ENCODE results near the gene APP.

The APP gene

GRCh38 chr21:26169611-26170470 lies 729 bp downstream of the APP start:
- peak; percentile 73 for ATAC-seq
- TF ChIP-seq ISL1 (CRISPR knock-in tag; IDR thresholded peaks at IDR 0.05) (no peak), TCF4 (CRISPR knock-in tag; IDR thresholded peaks at IDR 0.05; ENCODE audit: borderline replicate concordance) (no peak), BACH2 (CRISPR knock-in tag; IDR thresholded peaks at IDR 0.05; ENCODE audit: borderline replicate concordance) (no peak), PPARA (CRISPR knock-in tag; IDR thresholded peaks at IDR 0.05; ENCODE audit: borderline replicate concordance) (no peak), ZC3H10 (CRISPR knock-in tag; IDR thresholded peaks at IDR 0.05) (no peak), GLIS3 (CRISPR knock-in tag; IDR thresholded peaks at IDR 0.05) (no peak), ZFP3 (CRISPR knock-in tag; IDR thresholded peaks at IDR 0.05) (no peak), PATZ1 (CRISPR knock-in tag; IDR thresholded peaks at IDR 0.05; ENCODE audit: borderline replicate concordance) (no peak), CSRNP3 (CRISPR knock-in tag; IDR thresholded peaks at IDR 0.05) (no peak), TOX (CRISPR knock-in tag; IDR thresholded peaks at IDR 0.05; ENCODE audit: borderline replicate concordance) (no peak), ZNF8 (CRISPR knock-in tag; IDR thresholded peaks at IDR 0.05) (no peak), ZFP30 (CRISPR knock-in tag; IDR thresholded peaks at IDR 0.05) (no peak)
- TF ChIP-seq, protein P1, sequence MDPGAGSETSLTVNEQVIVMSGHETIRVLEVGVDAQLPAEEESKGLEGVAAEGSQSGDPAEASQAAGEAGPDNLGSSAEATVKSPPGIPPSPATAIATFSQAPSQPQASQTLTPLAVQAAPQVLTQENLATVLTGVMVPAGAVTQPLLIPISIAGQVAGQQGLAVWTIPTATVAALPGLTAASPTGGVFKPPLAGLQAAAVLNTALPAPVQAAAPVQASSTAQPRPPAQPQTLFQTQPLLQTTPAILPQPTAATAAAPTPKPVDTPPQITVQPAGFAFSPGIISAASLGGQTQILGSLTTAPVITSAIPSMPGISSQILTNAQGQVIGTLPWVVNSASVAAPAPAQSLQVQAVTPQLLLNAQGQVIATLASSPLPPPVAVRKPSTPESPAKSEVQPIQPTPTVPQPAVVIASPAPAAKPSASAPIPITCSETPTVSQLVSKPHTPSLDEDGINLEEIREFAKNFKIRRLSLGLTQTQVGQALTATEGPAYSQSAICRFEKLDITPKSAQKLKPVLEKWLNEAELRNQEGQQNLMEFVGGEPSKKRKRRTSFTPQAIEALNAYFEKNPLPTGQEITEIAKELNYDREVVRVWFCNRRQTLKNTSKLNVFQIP (CRISPR knock-in tag; IDR thresholded peaks at IDR 0.05; ENCODE audit: borderline replicate concordance, low read depth): no peak
- TF ChIP-seq, protein P2, sequence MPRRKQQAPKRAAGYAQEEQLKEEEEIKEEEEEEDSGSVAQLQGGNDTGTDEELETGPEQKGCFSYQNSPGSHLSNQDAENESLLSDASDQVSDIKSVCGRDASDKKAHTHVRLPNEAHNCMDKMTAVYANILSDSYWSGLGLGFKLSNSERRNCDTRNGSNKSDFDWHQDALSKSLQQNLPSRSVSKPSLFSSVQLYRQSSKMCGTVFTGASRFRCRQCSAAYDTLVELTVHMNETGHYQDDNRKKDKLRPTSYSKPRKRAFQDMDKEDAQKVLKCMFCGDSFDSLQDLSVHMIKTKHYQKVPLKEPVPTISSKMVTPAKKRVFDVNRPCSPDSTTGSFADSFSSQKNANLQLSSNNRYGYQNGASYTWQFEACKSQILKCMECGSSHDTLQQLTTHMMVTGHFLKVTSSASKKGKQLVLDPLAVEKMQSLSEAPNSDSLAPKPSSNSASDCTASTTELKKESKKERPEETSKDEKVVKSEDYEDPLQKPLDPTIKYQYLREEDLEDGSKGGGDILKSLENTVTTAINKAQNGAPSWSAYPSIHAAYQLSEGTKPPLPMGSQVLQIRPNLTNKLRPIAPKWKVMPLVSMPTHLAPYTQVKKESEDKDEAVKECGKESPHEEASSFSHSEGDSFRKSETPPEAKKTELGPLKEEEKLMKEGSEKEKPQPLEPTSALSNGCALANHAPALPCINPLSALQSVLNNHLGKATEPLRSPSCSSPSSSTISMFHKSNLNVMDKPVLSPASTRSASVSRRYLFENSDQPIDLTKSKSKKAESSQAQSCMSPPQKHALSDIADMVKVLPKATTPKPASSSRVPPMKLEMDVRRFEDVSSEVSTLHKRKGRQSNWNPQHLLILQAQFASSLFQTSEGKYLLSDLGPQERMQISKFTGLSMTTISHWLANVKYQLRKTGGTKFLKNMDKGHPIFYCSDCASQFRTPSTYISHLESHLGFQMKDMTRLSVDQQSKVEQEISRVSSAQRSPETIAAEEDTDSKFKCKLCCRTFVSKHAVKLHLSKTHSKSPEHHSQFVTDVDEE (CRISPR knock-in tag; IDR thresholded peaks at IDR 0.05): no peak

DNA sequence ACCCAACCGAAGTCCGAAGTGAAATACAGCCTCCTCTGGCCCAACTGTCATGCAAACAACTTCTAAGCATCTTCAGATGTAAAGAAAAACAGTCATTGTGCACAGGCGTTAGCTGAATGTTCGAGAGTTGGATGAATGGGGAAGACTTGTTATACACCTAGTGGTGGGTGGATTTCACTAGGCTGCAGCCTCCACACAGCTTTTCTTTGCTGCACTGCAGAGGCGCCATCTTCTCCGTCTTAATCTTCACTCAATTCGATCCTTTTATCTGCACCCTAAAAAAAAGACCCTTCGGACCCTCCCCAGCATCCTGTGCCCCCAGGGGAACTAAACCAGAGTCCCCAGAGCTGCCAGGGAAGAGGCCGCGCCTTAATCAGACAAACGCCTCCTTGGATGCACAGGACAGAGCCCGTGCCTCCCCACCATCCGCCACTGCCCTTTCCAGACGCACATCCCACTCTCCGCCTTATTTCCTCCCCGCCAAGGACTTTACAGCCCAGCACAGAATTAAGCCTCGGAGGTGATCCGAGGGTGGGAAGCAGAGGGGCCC lies 1.4 kb downstream of the APP start:
- TF ChIP-seq ZC3H10 (CRISPR knock-in tag; IDR thresholded peaks at IDR 0.05) (no peak), ZFP30 (CRISPR knock-in tag; IDR thresholded peaks at IDR 0.05) (no peak), RARB (CRISPR knock-in tag; IDR thresholded peaks at IDR 0.05) (no peak), OSR1 (CRISPR knock-in tag; IDR thresholded peaks at IDR 0.05) (no peak), CSDC2 (CRISPR knock-in tag; IDR thresholded peaks at IDR 0.05) (no peak), SNAI2 (CRISPR knock-in tag; IDR thresholded peaks at IDR 0.05) (no peak), BACH2 (CRISPR knock-in tag; IDR thresholded peaks at IDR 0.05; ENCODE audit: borderline replicate concordance) (no peak), GLIS3 (CRISPR knock-in tag; IDR thresholded peaks at IDR 0.05) (no peak), ZFP3 (CRISPR knock-in tag; IDR thresholded peaks at IDR 0.05) (no peak), ISL1 (CRISPR knock-in tag; IDR thresholded peaks at IDR 0.05) (no peak), TOX (CRISPR knock-in tag; IDR thresholded peaks at IDR 0.05; ENCODE audit: borderline replicate concordance) (no peak), ESRRG (CRISPR knock-in tag; IDR thresholded peaks at IDR 0.05) (no peak), ARNTL (CRISPR knock-in tag; IDR thresholded peaks at IDR 0.05; ENCODE audit: borderline replicate concordance, low read depth) (no peak), ZNF565 (CRISPR knock-in tag; conservative IDR thresholded peaks at IDR 0.05; ENCODE audit: low read depth) (no peak)
- TF ChIP-seq, protein P2 (CRISPR knock-in tag; IDR thresholded peaks at IDR 0.05): no peak
- ATAC-seq: peak; percentile 84
